Panc1 (cell line): ENCODE results near the gene SNED1.

Experiments
- CTCF ChIP-seq: fragments of 450-650 bp; IDR thresholded peaks from 2 replicates; pipeline ENCODE4 v1.5.1; 2017; ENCODE audit warnings: mild to moderate bottlenecking
- POLR2AphosphoS5 ChIP-seq: IDR thresholded peaks from 2 replicates; pipeline ENCODE4 v1.6.1; 2012; ENCODE audit warnings: mild to moderate bottlenecking, low read depth, low read length, moderate library complexity
- REST ChIP-seq, 2 experiments: IDR thresholded peaks; 2 replicates each; pipeline ENCODE4 v1.6.1; 2011 to 2012; ENCODE audit warnings: low read depth in 2 of 2, control low read depth in 1 of 2, low read length in 1 of 2, mild to moderate bottlenecking in 1 of 2, moderate library complexity in 1 of 2; ENCODE audit not compliant: insufficient read depth in 1 of 2
- SIN3A ChIP-seq: IDR thresholded peaks from 2 replicates; pipeline ENCODE4 v1.6.1; 2012; ENCODE audit warnings: low read depth, mild to moderate bottlenecking, low read length, moderate library complexity, borderline replicate concordance; ENCODE audit not compliant: insufficient read depth
- TCF7L2 ChIP-seq: IDR thresholded peaks from 2 replicates; pipeline ENCODE4 v1.6.1; 2011; ENCODE audit warnings: mild to moderate bottlenecking, low read depth, low read length, inconsistent platforms

GRCh38 chr2:241096979-241097378, 98.6 kb downstream of the SNED1 start:
- no peak for TF ChIP-seq CTCF
- no peak for TF ChIP-seq SIN3A
- no peak for TF ChIP-seq POLR2AphosphoS5
- no peak for TF ChIP-seq TCF7L2
- no peak for TF ChIP-seq REST (IDR thresholded peaks at IDR 0.05; ENCODE audit: insufficient read depth in 1 of 2, low read depth in 2 of 2, low read length in 1 of 2)
